ENCODE data around the gene KRT84. TPM values are rescaled to one million over a fixed set of nuclear protein-coding genes. Genes with fewer than 3 reads are reported as not detected.

The KRT84 gene
- total and polyA plus RNA-seq, 2 of the 4 experiments (the other 2 are of a cell fraction): not detected

DNA sequence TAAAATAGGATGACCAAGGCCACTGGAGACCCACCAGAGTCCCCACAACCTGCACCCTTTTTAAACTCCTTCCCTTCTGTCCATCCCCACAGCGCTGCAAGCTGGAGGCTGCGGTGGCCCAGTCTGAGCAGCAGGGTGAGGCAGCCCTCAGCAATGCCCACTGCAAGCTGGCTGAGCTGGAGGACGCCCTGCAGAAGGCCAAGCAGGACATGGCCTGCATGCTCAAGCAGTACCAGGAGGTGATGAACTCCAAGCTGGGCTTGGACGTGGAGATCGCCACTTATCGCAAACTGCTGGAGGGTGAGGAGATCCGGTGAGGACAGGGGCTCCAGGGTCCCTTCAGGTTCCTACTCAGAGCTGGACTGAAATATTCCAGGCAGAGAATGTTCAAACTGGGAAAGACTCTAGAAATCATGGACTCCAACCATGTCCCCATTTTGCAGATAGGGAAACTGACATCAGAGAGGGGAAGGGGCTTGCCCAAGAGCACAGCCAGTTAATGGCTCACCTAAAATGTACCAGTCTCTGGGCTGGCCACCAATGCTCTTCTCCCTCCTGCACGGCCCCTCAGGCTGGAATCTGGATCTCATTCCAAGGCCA is 35.3 kb downstream of the KRT84 start:
- DNase-seq (no peak), ATAC-seq (ENCODE audit: low read depth) (no peak)
- H3K4ac ChIP-seq (ENCODE audit: low read depth, low read length): no peak overlapping the region
- no peaks in the 10 kb centered on the region for H3K9me1 ChIP-seq (ENCODE audit: insufficient read depth, low read length)
- no peak overlapping the region for H2AK5ac ChIP-seq (ENCODE audit: low read depth, low read length)
- H3K18ac ChIP-seq (ENCODE audit: low read depth, low read length): no peak overlapping the region
- no peak overlapping the region for H3K9ac ChIP-seq (ENCODE audit: low read depth, low read length)
- H2BK120ac ChIP-seq (ENCODE audit: low read depth, low read length): no peak overlapping the region
- H2BK20ac ChIP-seq (ENCODE audit: low read depth, low read length): no peak overlapping the region
- dilution Hi-C loops (cut with HindIII; ENCODE audit: low sequenced_read_pairs, unreplicated experiment): no loop called here
- TF ChIP-seq SMC3 (IDR thresholded peaks at IDR 0.05; ENCODE audit: low read depth, low read length) (no peak), MAFK (IDR thresholded peaks at IDR 0.05; ENCODE audit: low read depth, low read length) (no peak), POLR2A (IDR thresholded peaks at IDR 0.05; ENCODE audit: low read depth, low read length) (no peak), MAZ (IDR thresholded peaks at IDR 0.05; ENCODE audit: borderline replicate concordance, low read depth, low read length) (no peak), MXI1 (IDR thresholded peaks at IDR 0.05; ENCODE audit: borderline replicate concordance, low read depth, low read length) (no peak), RAD21 (IDR thresholded peaks at IDR 0.05; ENCODE audit: low read length) (no peak), RFX5 (IDR thresholded peaks at IDR 0.05; ENCODE audit: low read depth, low read length) (no peak), NFE2L2 (IDR thresholded peaks at IDR 0.05; ENCODE audit: low read depth, low read length) (no peak), CHD1 (IDR thresholded peaks at IDR 0.05; ENCODE audit: low read depth, low read length) (no peak), CEBPB (IDR thresholded peaks at IDR 0.05; ENCODE audit: low read depth, low read length) (no peak), BHLHE40 (IDR thresholded peaks at IDR 0.05; ENCODE audit: low read depth, low read length) (no peak), FOS (IDR thresholded peaks at IDR 0.05; ENCODE audit: low read depth, low read length) (no peak), RCOR1 (IDR thresholded peaks at IDR 0.05; ENCODE audit: insufficient replicate concordance, low read length) (no peak)
- TF ChIP-seq, protein P1, sequence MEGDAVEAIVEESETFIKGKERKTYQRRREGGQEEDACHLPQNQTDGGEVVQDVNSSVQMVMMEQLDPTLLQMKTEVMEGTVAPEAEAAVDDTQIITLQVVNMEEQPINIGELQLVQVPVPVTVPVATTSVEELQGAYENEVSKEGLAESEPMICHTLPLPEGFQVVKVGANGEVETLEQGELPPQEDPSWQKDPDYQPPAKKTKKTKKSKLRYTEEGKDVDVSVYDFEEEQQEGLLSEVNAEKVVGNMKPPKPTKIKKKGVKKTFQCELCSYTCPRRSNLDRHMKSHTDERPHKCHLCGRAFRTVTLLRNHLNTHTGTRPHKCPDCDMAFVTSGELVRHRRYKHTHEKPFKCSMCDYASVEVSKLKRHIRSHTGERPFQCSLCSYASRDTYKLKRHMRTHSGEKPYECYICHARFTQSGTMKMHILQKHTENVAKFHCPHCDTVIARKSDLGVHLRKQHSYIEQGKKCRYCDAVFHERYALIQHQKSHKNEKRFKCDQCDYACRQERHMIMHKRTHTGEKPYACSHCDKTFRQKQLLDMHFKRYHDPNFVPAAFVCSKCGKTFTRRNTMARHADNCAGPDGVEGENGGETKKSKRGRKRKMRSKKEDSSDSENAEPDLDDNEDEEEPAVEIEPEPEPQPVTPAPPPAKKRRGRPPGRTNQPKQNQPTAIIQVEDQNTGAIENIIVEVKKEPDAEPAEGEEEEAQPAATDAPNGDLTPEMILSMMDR (conservative IDR thresholded peaks at IDR 0.05; ENCODE audit: low read depth, low read length): no peak
- TF ChIP-seq, protein P2, sequence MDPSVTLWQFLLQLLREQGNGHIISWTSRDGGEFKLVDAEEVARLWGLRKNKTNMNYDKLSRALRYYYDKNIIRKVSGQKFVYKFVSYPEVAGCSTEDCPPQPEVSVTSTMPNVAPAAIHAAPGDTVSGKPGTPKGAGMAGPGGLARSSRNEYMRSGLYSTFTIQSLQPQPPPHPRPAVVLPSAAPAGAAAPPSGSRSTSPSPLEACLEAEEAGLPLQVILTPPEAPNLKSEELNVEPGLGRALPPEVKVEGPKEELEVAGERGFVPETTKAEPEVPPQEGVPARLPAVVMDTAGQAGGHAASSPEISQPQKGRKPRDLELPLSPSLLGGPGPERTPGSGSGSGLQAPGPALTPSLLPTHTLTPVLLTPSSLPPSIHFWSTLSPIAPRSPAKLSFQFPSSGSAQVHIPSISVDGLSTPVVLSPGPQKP (IDR thresholded peaks at IDR 0.05; ENCODE audit: borderline replicate concordance, low read depth, low read length): no peak
- TF ChIP-seq, protein P3, sequence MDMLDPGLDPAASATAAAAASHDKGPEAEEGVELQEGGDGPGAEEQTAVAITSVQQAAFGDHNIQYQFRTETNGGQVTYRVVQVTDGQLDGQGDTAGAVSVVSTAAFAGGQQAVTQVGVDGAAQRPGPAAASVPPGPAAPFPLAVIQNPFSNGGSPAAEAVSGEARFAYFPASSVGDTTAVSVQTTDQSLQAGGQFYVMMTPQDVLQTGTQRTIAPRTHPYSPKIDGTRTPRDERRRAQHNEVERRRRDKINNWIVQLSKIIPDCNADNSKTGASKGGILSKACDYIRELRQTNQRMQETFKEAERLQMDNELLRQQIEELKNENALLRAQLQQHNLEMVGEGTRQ (IDR thresholded peaks at IDR 0.05; ENCODE audit: low read depth, low read length): no peak
- intact Hi-C loops (cut with micrococcal nuclease): no loop called here
- H4K5ac ChIP-seq (ENCODE audit: low read depth, low read length): no peak overlapping the region
- H3K56ac ChIP-seq (ENCODE audit: extremely low read depth, insufficient read depth, low read length): no peak overlapping the region
- no peak overlapping the region for H2BK15ac ChIP-seq (ENCODE audit: low read depth, low read length)
- H3K4me2 ChIP-seq (ENCODE audit: low read depth, low read length): no peak overlapping the region
- no peak overlapping the region for H3K4me3 ChIP-seq (ENCODE audit: insufficient read depth, low read depth, low read length)
- no peaks in the 10 kb centered on the region for H3K4me1 ChIP-seq (ENCODE audit: control insufficient read depth, insufficient read depth, low read length)
- H2AFZ ChIP-seq (replicated peaks; ENCODE audit: low read length, poor library complexity): no peak overlapping the region
- H3K23ac ChIP-seq (ENCODE audit: low read depth, low read length): no peak overlapping the region
- 100% methylated on average over 3 of the region's 8 CpGs; no CpG with 5 or more reads in 1 of the 2 experiments for WGBS, 2 experiments (ENCODE audit: extremely low coverage in 2 of 2, insufficient read length in 1 of 2)
- ChIA-PET POLR2A (ENCODE audit: unreplicated experiment) (no interaction called here), CTCF (no interaction called here)
- H2BK5ac ChIP-seq (ENCODE audit: low read depth, low read length, poor library complexity, severe bottlenecking): no peak overlapping the region
- no peak overlapping the region for H3K27ac ChIP-seq (ENCODE audit: insufficient read depth, low read length)
- no peaks in the 10 kb centered on the region for H3K79me1 ChIP-seq (ENCODE audit: low read depth in 1 of 2, low read length in 2 of 2)
- no peaks in the 10 kb centered on the region for H3K36me3 ChIP-seq (ENCODE audit: control insufficient read depth, insufficient read depth, low read length)
- no peaks in the 10 kb centered on the region for H3K9me3 ChIP-seq (ENCODE audit: control insufficient read depth, insufficient read depth, low read length)
- H2AK9ac ChIP-seq (replicated peaks; ENCODE audit: low read depth, low read length, poor library complexity): no peak overlapping the region
- H4K8ac ChIP-seq (ENCODE audit: low read depth in 2 of 2, low read length in 2 of 2): no peak overlapping the region
- H3K27me3 ChIP-seq (ENCODE audit: control insufficient read depth, insufficient read depth, low read length): peaks cover 63% of the 10 kb centered on the region
- BruUV-seq (replicated peaks): no TSS peak
- no peak overlapping the region for H4K91ac ChIP-seq (ENCODE audit: insufficient read depth, low read depth, low read length)
- in situ Hi-C loops (cut with MboI; ENCODE audit: low sequenced_read_pairs): no loop called here
- no peaks in the 10 kb centered on the region for H4K20me1 ChIP-seq (ENCODE audit: insufficient read depth, low read length)
- no peak overlapping the region for H3K14ac ChIP-seq (replicated peaks; ENCODE audit: low read depth, low read length)
